HepG2 (cell line): ENCODE data around the gene AP3D1. TPM values are rescaled to one million over a fixed set of nuclear protein-coding genes. Genes with fewer than 3 reads are reported as not detected.
A peak's percentile ranks its signal among the peaks of the same experiment; 100 is the strongest.

Source experiments
- ARNT2 ChIP-seq: sonication (generic); formaldehyde crosslinking; IDR thresholded peaks from 2 replicates; pipeline ENCODE4 v1.8.0; 2022; ENCODE audit warnings: mild to moderate bottlenecking, low read depth, missing genetic modification reagents, moderate library complexity
- CBFB ChIP-seq: sonication (generic); formaldehyde crosslinking; IDR thresholded peaks from 2 replicates; pipeline ENCODE4 v1.4.0; 2020; ENCODE audit warnings: missing genetic modification reagents
- ELF4 ChIP-seq: sonication (generic); formaldehyde crosslinking; IDR thresholded peaks from 2 replicates; pipeline ENCODE4 v1.5.0; 2020; ENCODE audit warnings: missing genetic modification reagents, mild to moderate bottlenecking, moderate library complexity, borderline replicate concordance
- HES4 ChIP-seq: sonication (generic); formaldehyde crosslinking; IDR thresholded peaks from 2 replicates; pipeline ENCODE4 v1.9.0; 2021; ENCODE audit warnings: mild to moderate bottlenecking, missing genetic modification reagents, borderline replicate concordance
- MYC ChIP-seq: sonication (generic); formaldehyde crosslinking; IDR thresholded peaks from 2 replicates; pipeline ENCODE4 v1.9.0; 2021; ENCODE audit warnings: missing genetic modification reagents, borderline replicate concordance
- NFYC ChIP-seq: IDR thresholded peaks from 2 replicates; pipeline ENCODE4 v1.6.1; 2016; ENCODE audit warnings: missing genetic modification reagents, missing compliant biosample characterization
- RNF2 ChIP-seq: fragments of 450-650 bp; conservative IDR thresholded peaks from 2 replicates; pipeline ENCODE4 v1.6.1; 2016; ENCODE audit warnings: low read depth
- SAFB2 ChIP-seq: sonication (generic); formaldehyde crosslinking; IDR thresholded peaks from 2 replicates; pipeline ENCODE4 v1.5.1; 2020; ENCODE audit warnings: missing genetic modification reagents, low read depth, mild to moderate bottlenecking, borderline replicate concordance
- TBP ChIP-seq: sonication (generic); formaldehyde crosslinking; IDR thresholded peaks from 2 replicates; pipeline ENCODE4 v1.5.0; 2020; ENCODE audit warnings: missing genetic modification reagents
- THAP11 ChIP-seq: IDR thresholded peaks from 2 replicates; pipeline ENCODE4 v1.6.1; 2016; ENCODE audit warnings: missing biosample characterization, missing genetic modification reagents
- THYN1 ChIP-seq: sonication (generic); formaldehyde crosslinking; IDR thresholded peaks from 2 replicates; pipeline ENCODE4 v1.8.1; 2023; ENCODE audit warnings: low read depth, mild to moderate bottlenecking, moderate library complexity, missing genetic modification reagents, borderline replicate concordance
- ZBTB38 ChIP-seq: sonication (generic); formaldehyde crosslinking; IDR thresholded peaks from 2 replicates; pipeline ENCODE4 v1.5.1; 2020; ENCODE audit warnings: mild to moderate bottlenecking, missing genetic modification reagents
- ZBTB42 ChIP-seq: sonication (generic); formaldehyde crosslinking; IDR thresholded peaks from 2 replicates; pipeline ENCODE4 v1.5.0; 2020; ENCODE audit warnings: mild to moderate bottlenecking, missing genetic modification reagents
- ZBTB7B ChIP-seq: sonication (generic); formaldehyde crosslinking; IDR thresholded peaks from 2 replicates; pipeline ENCODE4 v1.4.0; 2020; ENCODE audit warnings: missing genetic modification reagents
- ZNF670 ChIP-seq: sonication (generic); formaldehyde crosslinking; IDR thresholded peaks from 2 replicates; pipeline ENCODE4 v1.8.0; 2022; ENCODE audit warnings: mild to moderate bottlenecking, missing genetic modification reagents, borderline replicate concordance
- ZNF709 ChIP-seq: sonication (generic); formaldehyde crosslinking; IDR thresholded peaks from 2 replicates; pipeline ENCODE4 v1.5.0; 2020; ENCODE audit warnings: mild to moderate bottlenecking, missing genetic modification reagents
- ZNF749 ChIP-seq: sonication (generic); formaldehyde crosslinking; IDR thresholded peaks from 2 replicates; pipeline ENCODE4 v1.8.0; 2022; ENCODE audit warnings: mild to moderate bottlenecking, missing genetic modification reagents, moderate library complexity, borderline replicate concordance
- ZNF850 ChIP-seq: sonication (generic); formaldehyde crosslinking; conservative IDR thresholded peaks from 2 replicates; pipeline ENCODE4 v1.9.0; 2021; ENCODE audit warnings: mild to moderate bottlenecking, missing genetic modification reagents
- ZSCAN12 ChIP-seq: sonication (generic); formaldehyde crosslinking; IDR thresholded peaks from 2 replicates; pipeline ENCODE4 v1.9.0; 2021; ENCODE audit warnings: mild to moderate bottlenecking, missing genetic modification reagents
- polyA plus RNA-seq, 8 experiments: library from polyadenylated mRNA; depleted of rRNA in 3 of 8; stranded (reverse) in 7 of 8; unstranded in 1 of 8; fragments of >200 nt; fragmentation: Illumina TruSeq in 4 of 8; extraction: Trizol in 4 of 8; gene quantifications; 2 replicates each; pipeline versions ENCODE4 v1.2.1 to v1.2.3, GENCODE V29; 2011 to 2016; ENCODE audit warnings: low read depth in 4 of 8, missing spikeins in 1 of 8, mixed read lengths in 1 of 8; ENCODE audit not compliant: insufficient read depth in 1 of 8
- total RNA-seq, 5 experiments: library from RNA; depleted of rRNA; stranded (reverse); fragments of >200 nt; fragmentation: Illumina TruSeq; extraction: Trizol; gene quantifications; 2 replicates each; pipeline ENCODE4 v1.2.3, GENCODE V29; 2016; ENCODE audit warnings: low read depth in 1 of 5
- TF ChIP-seq, protein P1 (sequence below): sonication (generic); formaldehyde crosslinking; IDR thresholded peaks from 2 replicates; pipeline ENCODE4 v1.4.0; 2020; ENCODE audit warnings: missing genetic modification reagents, mild to moderate bottlenecking, borderline replicate concordance
- TF ChIP-seq, protein P2 (sequence below): sonication (generic); formaldehyde crosslinking; IDR thresholded peaks from 2 replicates; pipeline ENCODE4 v1.5.1; 2020; ENCODE audit warnings: missing genetic modification reagents, mild to moderate bottlenecking, borderline replicate concordance
- TF ChIP-seq, protein P3 (sequence below): sonication (generic); formaldehyde crosslinking; IDR thresholded peaks from 2 replicates; pipeline ENCODE4 v1.4.0; 2020; ENCODE audit warnings: missing genetic modification reagents

Gene AP3D1
- total and polyA plus RNA-seq, 2 of the 13 experiments (the other 11 are each of a cell fraction or from before 2014, with no cell fraction given) = 68.0 to 82.6 TPM

DNA sequence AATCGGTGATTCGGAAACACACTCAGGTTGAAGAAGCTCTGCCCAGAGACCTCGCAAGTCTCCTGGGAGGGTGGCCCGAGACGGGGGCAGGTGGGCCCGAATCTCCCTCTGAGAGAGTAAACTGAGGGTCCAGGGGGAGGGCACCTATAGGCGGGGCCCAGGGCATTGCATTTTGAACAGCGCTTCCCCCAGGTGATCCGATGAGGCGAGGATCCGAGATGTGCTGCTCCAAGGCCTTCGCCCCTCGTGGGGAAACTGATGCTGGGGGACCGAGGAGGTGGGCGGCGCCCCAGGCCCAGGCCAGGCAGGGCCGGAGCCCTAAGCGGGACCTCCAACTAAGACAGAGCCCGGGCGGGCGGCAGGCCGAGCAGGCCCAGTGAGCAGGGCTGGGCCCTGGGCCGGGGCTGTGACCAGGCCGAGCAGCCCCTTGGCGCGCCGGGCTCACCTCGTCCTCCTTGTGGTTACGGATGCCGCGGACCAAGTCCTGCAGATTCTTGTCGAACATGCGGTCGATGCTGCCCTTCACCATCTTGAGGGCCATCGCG, 500 bp downstream of the AP3D1 start (continued):
- TF ChIP-seq ZNF850 (CRISPR knock-in tag) (no peak), ZNF670 (CRISPR knock-in tag) (no peak), ARNT2 (CRISPR knock-in tag) (0 out of 2 replicates have a peak, but pooled peaks have one; percentile 38), MYC (CRISPR knock-in tag) (peak; percentile 67; the same call in 1 of the 2 replicates), ELF4 (CRISPR knock-in tag) (no peak), ZNF749 (CRISPR knock-in tag) (0 out of 2 replicates have a peak, but pooled peaks have one; percentile 33), THAP11 (no peak), RNF2 (no peak), ZBTB42 (no peak), ZBTB7B (CRISPR knock-in tag) (no peak), ZSCAN12 (CRISPR knock-in tag) (no peak), ZNF709 (CRISPR knock-in tag) (0 out of 2 replicates have a peak, but pooled peaks have one; percentile 30), ZBTB38 (peak; percentile 12; the same call in 1 of the 2 replicates), CBFB (CRISPR knock-in tag) (no peak; the same call in 1 of the 2 replicates), THYN1 (CRISPR knock-in tag) (no peak), HES4 (CRISPR knock-in tag) (peak; percentile 32; the same call in 1 of the 2 replicates), SAFB2 (CRISPR knock-in tag) (0 out of 2 replicates have a peak, but pooled peaks have one; percentile 49), NFYC (no peak), TBP (CRISPR knock-in tag) (no peak)
- TF ChIP-seq, protein P1, sequence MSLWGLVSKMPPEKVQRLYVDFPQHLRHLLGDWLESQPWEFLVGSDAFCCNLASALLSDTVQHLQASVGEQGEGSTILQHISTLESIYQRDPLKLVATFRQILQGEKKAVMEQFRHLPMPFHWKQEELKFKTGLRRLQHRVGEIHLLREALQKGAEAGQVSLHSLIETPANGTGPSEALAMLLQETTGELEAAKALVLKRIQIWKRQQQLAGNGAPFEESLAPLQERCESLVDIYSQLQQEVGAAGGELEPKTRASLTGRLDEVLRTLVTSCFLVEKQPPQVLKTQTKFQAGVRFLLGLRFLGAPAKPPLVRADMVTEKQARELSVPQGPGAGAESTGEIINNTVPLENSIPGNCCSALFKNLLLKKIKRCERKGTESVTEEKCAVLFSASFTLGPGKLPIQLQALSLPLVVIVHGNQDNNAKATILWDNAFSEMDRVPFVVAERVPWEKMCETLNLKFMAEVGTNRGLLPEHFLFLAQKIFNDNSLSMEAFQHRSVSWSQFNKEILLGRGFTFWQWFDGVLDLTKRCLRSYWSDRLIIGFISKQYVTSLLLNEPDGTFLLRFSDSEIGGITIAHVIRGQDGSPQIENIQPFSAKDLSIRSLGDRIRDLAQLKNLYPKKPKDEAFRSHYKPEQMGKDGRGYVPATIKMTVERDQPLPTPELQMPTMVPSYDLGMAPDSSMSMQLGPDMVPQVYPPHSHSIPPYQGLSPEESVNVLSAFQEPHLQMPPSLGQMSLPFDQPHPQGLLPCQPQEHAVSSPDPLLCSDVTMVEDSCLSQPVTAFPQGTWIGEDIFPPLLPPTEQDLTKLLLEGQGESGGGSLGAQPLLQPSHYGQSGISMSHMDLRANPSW = no peak
- TF ChIP-seq, protein P2, sequence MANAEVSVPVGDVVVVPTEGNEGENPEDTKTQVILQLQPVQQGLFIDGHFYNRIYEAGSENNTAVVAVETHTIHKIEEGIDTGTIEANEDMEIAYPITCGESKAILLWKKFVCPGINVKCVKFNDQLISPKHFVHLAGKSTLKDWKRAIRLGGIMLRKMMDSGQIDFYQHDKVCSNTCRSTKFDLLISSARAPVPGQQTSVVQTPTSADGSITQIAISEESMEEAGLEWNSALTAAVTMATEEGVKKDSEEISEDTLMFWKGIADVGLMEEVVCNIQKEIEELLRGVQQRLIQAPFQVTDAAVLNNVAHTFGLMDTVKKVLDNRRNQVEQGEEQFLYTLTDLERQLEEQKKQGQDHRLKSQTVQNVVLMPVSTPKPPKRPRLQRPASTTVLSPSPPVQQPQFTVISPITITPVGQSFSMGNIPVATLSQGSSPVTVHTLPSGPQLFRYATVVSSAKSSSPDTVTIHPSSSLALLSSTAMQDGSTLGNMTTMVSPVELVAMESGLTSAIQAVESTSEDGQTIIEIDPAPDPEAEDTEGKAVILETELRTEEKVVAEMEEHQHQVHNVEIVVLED = no peak
- TF ChIP-seq, protein P3, sequence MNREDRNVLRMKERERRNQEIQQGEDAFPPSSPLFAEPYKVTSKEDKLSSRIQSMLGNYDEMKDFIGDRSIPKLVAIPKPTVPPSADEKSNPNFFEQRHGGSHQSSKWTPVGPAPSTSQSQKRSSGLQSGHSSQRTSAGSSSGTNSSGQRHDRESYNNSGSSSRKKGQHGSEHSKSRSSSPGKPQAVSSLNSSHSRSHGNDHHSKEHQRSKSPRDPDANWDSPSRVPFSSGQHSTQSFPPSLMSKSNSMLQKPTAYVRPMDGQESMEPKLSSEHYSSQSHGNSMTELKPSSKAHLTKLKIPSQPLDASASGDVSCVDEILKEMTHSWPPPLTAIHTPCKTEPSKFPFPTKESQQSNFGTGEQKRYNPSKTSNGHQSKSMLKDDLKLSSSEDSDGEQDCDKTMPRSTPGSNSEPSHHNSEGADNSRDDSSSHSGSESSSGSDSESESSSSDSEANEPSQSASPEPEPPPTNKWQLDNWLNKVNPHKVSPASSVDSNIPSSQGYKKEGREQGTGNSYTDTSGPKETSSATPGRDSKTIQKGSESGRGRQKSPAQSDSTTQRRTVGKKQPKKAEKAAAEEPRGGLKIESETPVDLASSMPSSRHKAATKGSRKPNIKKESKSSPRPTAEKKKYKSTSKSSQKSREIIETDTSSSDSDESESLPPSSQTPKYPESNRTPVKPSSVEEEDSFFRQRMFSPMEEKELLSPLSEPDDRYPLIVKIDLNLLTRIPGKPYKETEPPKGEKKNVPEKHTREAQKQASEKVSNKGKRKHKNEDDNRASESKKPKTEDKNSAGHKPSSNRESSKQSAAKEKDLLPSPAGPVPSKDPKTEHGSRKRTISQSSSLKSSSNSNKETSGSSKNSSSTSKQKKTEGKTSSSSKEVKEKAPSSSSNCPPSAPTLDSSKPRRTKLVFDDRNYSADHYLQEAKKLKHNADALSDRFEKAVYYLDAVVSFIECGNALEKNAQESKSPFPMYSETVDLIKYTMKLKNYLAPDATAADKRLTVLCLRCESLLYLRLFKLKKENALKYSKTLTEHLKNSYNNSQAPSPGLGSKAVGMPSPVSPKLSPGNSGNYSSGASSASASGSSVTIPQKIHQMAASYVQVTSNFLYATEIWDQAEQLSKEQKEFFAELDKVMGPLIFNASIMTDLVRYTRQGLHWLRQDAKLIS (CRISPR knock-in tag) = peak; percentile 54; the same call in 1 of the 2 replicates
